H1 (cell line): ENCODE data around the gene STARD13. TPM values are rescaled to one million over a fixed set of nuclear protein-coding genes. Genes with fewer than 3 reads are reported as not detected.

Experiments
- CEBPB ChIP-seq: IDR thresholded peaks from 2 replicates; pipeline ENCODE4 v1.6.1; 2012; ENCODE audit warnings: low read depth, low read length
- CHD7 ChIP-seq: fragments of 300-600 bp; sonication (generic); IDR thresholded peaks from 2 replicates; pipeline ENCODE4 v1.7.1; 2012; ENCODE audit warnings: low read length, moderate library complexity, mild to moderate bottlenecking, inconsistent platforms; ENCODE audit not compliant: insufficient replicate concordance
- CTBP2 ChIP-seq: IDR thresholded peaks from 2 replicates; pipeline ENCODE4 v1.7.0; 2011; ENCODE audit warnings: borderline replicate concordance, mild to moderate bottlenecking, moderate library complexity, mixed read lengths, low read length; ENCODE audit not compliant: insufficient read depth, insufficient read length
- GABPA ChIP-seq: IDR thresholded peaks from 2 replicates; pipeline ENCODE4 v1.6.1; 2011; ENCODE audit warnings: mild to moderate bottlenecking, low read length, moderate library complexity, borderline replicate concordance; ENCODE audit not compliant: insufficient read depth
- HDAC6 ChIP-seq: IDR thresholded peaks from one replicate; pipeline ENCODE4 v1.7.1; 2012; ENCODE audit warnings: low read depth, mild to moderate bottlenecking, inconsistent platforms, low read length, moderate library complexity
- MAX ChIP-seq: IDR thresholded peaks from 2 replicates; pipeline ENCODE4 v1.6.1; 2012; ENCODE audit warnings: inconsistent platforms
- RFX5 ChIP-seq: IDR thresholded peaks from 2 replicates; pipeline ENCODE4 v1.6.1; 2011; ENCODE audit warnings: low read depth, low read length, improper control_type of control experiment, borderline replicate concordance
- RXRA ChIP-seq: IDR thresholded peaks from 2 replicates; pipeline ENCODE4 v1.6.1; 2011; ENCODE audit warnings: low read depth, mild to moderate bottlenecking, low read length, moderate library complexity; ENCODE audit not compliant: insufficient read depth
- SIX5 ChIP-seq: IDR thresholded peaks from 2 replicates; pipeline ENCODE4 v1.6.1; 2011; ENCODE audit warnings: mild to moderate bottlenecking, low read depth, low read length
- TAF1 ChIP-seq: IDR thresholded peaks from 2 replicates; pipeline ENCODE4 v1.6.1; 2011; ENCODE audit warnings: mild to moderate bottlenecking, low read depth, low read length
- polyA plus RNA-seq, 7 experiments: library from polyadenylated mRNA; depleted of rRNA in 3 of 7; stranded (reverse) in 5 of 7; unstranded in 2 of 7; fragments of >200 nt in 5 of 7; fragments of 200-250 nt in 2 of 7; gene quantifications; 1 replicate in 5 of 7; 2 replicates in 1 of 7; 4 replicates in 1 of 7; pipeline versions ENCODE4 v1.2.1 to v1.2.3, GENCODE V29; 2011 to 2013; ENCODE audit warnings: missing spikeins in 2 of 7, mixed read lengths in 2 of 7
- total RNA-seq: library from RNA; stranded (reverse); fragmentation: NEBNext Ultra II Directional; extraction: Animal tissue kit (Norgen Biotek cat#: 25700); gene quantifications from 2 replicates; pipeline ENCODE4 v1.2.1, GENCODE V29; 2021

The STARD13 gene
- total and polyA plus RNA-seq, 2 of the 8 experiments (the other 6 are each of a cell fraction or from before 2014, with no cell fraction given), result 0.82 to 2.9 TPM

- no peak for TF ChIP-seq CHD7
- no peak for TF ChIP-seq TAF1
- no peak for TF ChIP-seq HDAC6
- no peak for TF ChIP-seq CTBP2
- TF ChIP-seq MAX, result no peak
- no peak for TF ChIP-seq SIX5
- TF ChIP-seq GABPA, result no peak
- no peak for TF ChIP-seq RXRA
- TF ChIP-seq RFX5, result no peak
- TF ChIP-seq CEBPB, result no peak
Observed at GRCh38 chr13:33310245-33311038, 24.9 kb upstream of the STARD13 start (continued).
